GM12874 (cell line): Measurements from ENCODE around the gene CXCL3.

Experiments used
- TF ChIP-seq, protein P1 (sequence below): IDR thresholded peaks from 2 replicates; pipeline ENCODE4 v1.5.1; 2011; ENCODE audit warnings: low read depth, mild to moderate bottlenecking, control low read depth, low read length, moderate library complexity; ENCODE audit not compliant: insufficient read depth

Gene CXCL3

DNA sequence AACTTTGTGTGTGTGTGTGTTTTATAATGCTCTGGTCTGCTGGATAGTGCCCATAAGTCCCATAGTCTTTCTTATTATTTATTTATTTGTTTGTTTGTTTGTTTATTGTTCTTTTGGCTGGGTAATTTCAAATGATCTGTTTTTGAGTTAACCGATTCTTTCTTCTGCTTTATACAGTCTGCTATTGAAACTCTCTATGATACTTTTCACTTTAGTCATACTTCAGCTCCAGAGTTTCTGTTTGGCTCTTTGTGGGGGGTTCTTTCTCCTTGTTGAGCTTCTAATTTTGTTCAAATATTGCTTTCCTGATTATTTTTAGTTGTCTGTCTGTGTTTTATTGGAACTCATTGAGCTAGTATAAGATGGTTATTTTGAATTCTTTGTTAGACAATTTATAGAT is 10.0 kb downstream of the CXCL3 start:
- TF ChIP-seq, protein P1, sequence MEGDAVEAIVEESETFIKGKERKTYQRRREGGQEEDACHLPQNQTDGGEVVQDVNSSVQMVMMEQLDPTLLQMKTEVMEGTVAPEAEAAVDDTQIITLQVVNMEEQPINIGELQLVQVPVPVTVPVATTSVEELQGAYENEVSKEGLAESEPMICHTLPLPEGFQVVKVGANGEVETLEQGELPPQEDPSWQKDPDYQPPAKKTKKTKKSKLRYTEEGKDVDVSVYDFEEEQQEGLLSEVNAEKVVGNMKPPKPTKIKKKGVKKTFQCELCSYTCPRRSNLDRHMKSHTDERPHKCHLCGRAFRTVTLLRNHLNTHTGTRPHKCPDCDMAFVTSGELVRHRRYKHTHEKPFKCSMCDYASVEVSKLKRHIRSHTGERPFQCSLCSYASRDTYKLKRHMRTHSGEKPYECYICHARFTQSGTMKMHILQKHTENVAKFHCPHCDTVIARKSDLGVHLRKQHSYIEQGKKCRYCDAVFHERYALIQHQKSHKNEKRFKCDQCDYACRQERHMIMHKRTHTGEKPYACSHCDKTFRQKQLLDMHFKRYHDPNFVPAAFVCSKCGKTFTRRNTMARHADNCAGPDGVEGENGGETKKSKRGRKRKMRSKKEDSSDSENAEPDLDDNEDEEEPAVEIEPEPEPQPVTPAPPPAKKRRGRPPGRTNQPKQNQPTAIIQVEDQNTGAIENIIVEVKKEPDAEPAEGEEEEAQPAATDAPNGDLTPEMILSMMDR: no peak

GRCh38 chr4:74023709-74024108 is 14.8 kb downstream of the CXCL3 start:
- TF ChIP-seq, protein P1: no peak

DNA sequence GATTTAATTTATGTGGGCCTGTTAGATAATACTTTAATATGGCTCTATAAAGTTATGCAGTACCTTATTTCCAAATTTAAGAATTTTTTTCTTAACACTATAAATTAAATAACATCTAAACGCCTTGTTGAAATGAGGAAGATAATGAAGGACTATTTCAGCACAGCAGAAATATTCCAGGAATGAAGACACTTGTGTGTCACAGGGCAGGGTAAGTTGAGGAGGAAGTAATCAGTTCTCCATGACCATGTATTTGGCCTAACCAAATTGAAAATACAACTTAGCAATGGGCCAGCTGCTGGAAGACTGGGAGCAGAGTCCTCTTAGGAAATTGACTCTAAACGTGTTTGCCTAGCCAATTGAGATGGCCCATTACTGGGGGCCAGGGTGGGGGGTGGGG is 16.9 kb downstream of the CXCL3 start:
- TF ChIP-seq, protein P1: no peak

DNA sequence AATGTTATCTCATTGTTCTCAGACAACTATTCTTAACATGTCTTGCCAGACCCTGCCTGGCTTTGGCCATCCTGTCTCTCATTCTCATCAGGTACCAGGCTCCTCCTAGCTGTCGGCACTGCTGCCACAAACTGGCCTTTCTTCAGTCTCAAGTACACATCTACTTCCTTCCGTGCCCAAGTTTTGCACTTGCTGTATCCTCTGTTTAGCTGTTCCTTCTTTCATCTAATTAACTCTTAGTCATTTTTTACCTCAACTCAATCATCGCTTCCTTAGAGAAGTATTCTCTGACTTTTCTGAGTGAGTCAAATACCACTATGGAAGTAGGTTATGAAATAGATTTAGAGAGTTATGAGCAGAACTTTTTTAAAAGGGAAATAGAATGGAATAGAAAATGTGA is 19.7 kb downstream of the CXCL3 start:
- TF ChIP-seq, protein P1: no peak

- TF ChIP-seq, protein P1: no peak
Measured at GRCh38 chr4:74018116-74018515, 20.4 kb downstream of the CXCL3 start.

DNA sequence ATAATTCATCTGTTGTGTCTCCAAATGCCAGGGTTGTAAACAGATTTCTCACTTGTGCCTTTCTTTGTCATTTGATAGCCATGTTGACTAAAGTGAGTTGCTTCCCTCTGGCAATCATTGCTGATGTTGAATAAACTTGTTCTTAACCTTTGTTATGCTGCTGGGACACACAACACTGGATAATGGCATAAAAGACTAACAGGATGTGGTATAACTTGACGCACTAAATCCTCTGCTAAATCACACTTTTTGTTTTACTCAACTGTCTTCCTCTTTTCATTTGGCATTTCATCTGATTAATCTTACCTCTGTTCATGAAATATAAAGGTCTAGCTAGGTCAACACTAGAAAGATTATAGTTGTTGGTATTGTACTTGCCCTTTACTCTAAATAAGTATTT is 22.4 kb downstream of the CXCL3 start:
- TF ChIP-seq, protein P1: no peak

GRCh38 chr4:74015126-74015780 is 23.2 kb downstream of the CXCL3 start:
- TF ChIP-seq, protein P1: no peak

- TF ChIP-seq, protein P1: no peak
Measured at GRCh38 chr4:74014332-74014731, 24.2 kb downstream of the CXCL3 start.
